ENCODE data around the gene NUP98. TPM values are rescaled to one million over a fixed set of nuclear protein-coding genes. Genes with fewer than 3 reads are reported as not detected.
A peak's percentile ranks its signal among the peaks of the same experiment; 100 is the strongest.

Gene NUP98
- total RNA-seq, 4 donors from 2014 or later: 91.5 to 122 (median 115) TPM

- Histone ChIP-seq H3K36me3 (peaks cover 73% of the 10 kb centered on the region), H3K27ac (no peak overlapping the region)
- DNase-seq (ENCODE audit: low spot score in 2 of 2): no peak
Observed at GRCh38 chr11:3747704-3748103, 49.6 kb downstream of the NUP98 start.

GRCh38 chr11:3745161-3745560 is 52.2 kb downstream of the NUP98 start:
- WGBS: 65% methylated on average over 5 of the region's 5 CpGs
- H3K27ac ChIP-seq: peak overlapping the region; percentile 9
- H3K36me3 ChIP-seq: peaks cover 69% of the 10 kb centered on the region
- no peak for TF ChIP-seq EP300 (IDR thresholded peaks at IDR 0.05)
- no peak for TF ChIP-seq POLR2AphosphoS5 (IDR thresholded peaks at IDR 0.05)
- TF ChIP-seq CTCF (IDR thresholded peaks at IDR 0.05): no peak
- TF ChIP-seq POLR2A (IDR thresholded peaks at IDR 0.05): no peak
- no peak for DNase-seq (ENCODE audit: low spot score in 2 of 2)
- peaks cover 3% of the 10 kb centered on the region for H3K4me1 ChIP-seq
- H3K9me3 ChIP-seq: no peaks in the 10 kb centered on the region
- H3K27me3 ChIP-seq: no peaks in the 10 kb centered on the region
- H3K4me3 ChIP-seq: no peak overlapping the region

More at GRCh38 chr11:3747704-3748103, 49.6 kb downstream of the NUP98 start:
- no peaks in the 10 kb centered on the region for H3K27me3 ChIP-seq
- 58% methylated on average over 1 of the region's 1 CpG for WGBS
- TF ChIP-seq EP300 (IDR thresholded peaks at IDR 0.05) (no peak), CTCF (IDR thresholded peaks at IDR 0.05) (no peak), POLR2A (IDR thresholded peaks at IDR 0.05) (no peak), POLR2AphosphoS5 (IDR thresholded peaks at IDR 0.05) (no peak)
- H3K9me3 ChIP-seq: no peaks in the 10 kb centered on the region
- peaks cover 3% of the 10 kb centered on the region for H3K4me1 ChIP-seq
- H3K4me3 ChIP-seq: no peak overlapping the region

- 100% methylated on average over 1 of the region's 1 CpG for WGBS
- DNase-seq (ENCODE audit: low spot score in 2 of 2): no peak
- H3K36me3 ChIP-seq: peaks cover 76% of the 10 kb centered on the region
- H3K4me3 ChIP-seq: no peak overlapping the region
- TF ChIP-seq POLR2A (IDR thresholded peaks at IDR 0.05) (no peak), EP300 (IDR thresholded peaks at IDR 0.05) (no peak), POLR2AphosphoS5 (IDR thresholded peaks at IDR 0.05) (no peak)
- H3K9me3 ChIP-seq: no peaks in the 10 kb centered on the region
- no peaks in the 10 kb centered on the region for H3K4me1 ChIP-seq
- no peaks in the 10 kb centered on the region for H3K27me3 ChIP-seq
- H3K27ac ChIP-seq: no peak overlapping the region
Observed at GRCh38 chr11:3738723-3739122, 58.6 kb downstream of the NUP98 start.

- WGBS: 100% methylated on average over 1 of the region's 1 CpG
- Histone ChIP-seq H3K36me3 (peaks cover 73% of the 10 kb centered on the region), H3K9me3 (no peaks in the 10 kb centered on the region), H3K4me1 (no peaks in the 10 kb centered on the region), H3K4me3 (no peak overlapping the region), H3K27me3 (no peaks in the 10 kb centered on the region), H3K27ac (no peak overlapping the region)
- TF ChIP-seq CTCF (IDR thresholded peaks at IDR 0.05): no peak
- no peak for TF ChIP-seq EP300 (IDR thresholded peaks at IDR 0.05)
- no peak for TF ChIP-seq POLR2AphosphoS5 (IDR thresholded peaks at IDR 0.05)
- TF ChIP-seq POLR2A (IDR thresholded peaks at IDR 0.05): no peak
- no peak for DNase-seq (ENCODE audit: low spot score in 2 of 2)
Observed at GRCh38 chr11:3738241-3738640, 59.1 kb downstream of the NUP98 start.

- Histone ChIP-seq H3K36me3 (peaks cover 67% of the 10 kb centered on the region), H3K9me3 (no peaks in the 10 kb centered on the region)
- WGBS: 86% methylated on average over 11 of the region's 11 CpGs
Observed at GRCh38 chr11:3737386-3737933, 59.9 kb downstream of the NUP98 start.

More at GRCh38 chr11:3737386-3737933, 59.9 kb downstream of the NUP98 start:
- no peak for TF ChIP-seq EP300 (IDR thresholded peaks at IDR 0.05)
- TF ChIP-seq POLR2A (IDR thresholded peaks at IDR 0.05): no peak
- no peak for TF ChIP-seq POLR2AphosphoS5 (IDR thresholded peaks at IDR 0.05)
- TF ChIP-seq CTCF (IDR thresholded peaks at IDR 0.05): no peak
- Histone ChIP-seq H3K4me3 (no peak overlapping the region), H3K27ac (no peak overlapping the region), H3K4me1 (no peaks in the 10 kb centered on the region), H3K27me3 (no peaks in the 10 kb centered on the region)
- no peak for DNase-seq (ENCODE audit: low spot score in 2 of 2)
